Brain microvascular endothelial cell (primary cell): Measurements from ENCODE around the gene ELMO1.

Source experiments
- DNase-seq: peaks from one replicate; pipeline ENCODE4 v3.0.0-alpha.2; 2020
- H3K27ac ChIP-seq: fragments of 250-450 bp; sonication (Bioruptor Pico); 2 replicates; pipeline ENCODE4 v1.5.1; 2020; ENCODE audit warnings: mild to moderate bottlenecking, moderate library complexity
- H3K27me3 ChIP-seq: fragments of 250-450 bp; sonication (Bioruptor Pico); replicated peaks from 2 replicates; pipeline ENCODE4 v1.5.1; 2020; ENCODE audit warnings: mild to moderate bottlenecking
- H3K36me3 ChIP-seq: fragments of 250-450 bp; sonication (Bioruptor Pico); replicated peaks from 2 replicates; pipeline ENCODE4 v1.5.1; 2020; ENCODE audit warnings: mild to moderate bottlenecking
- H3K4me3 ChIP-seq: 2 replicates; pipeline ENCODE4 v1.5.1; 2011; ENCODE audit warnings: low read depth, mild to moderate bottlenecking, control low read depth, low read length, moderate library complexity
- CTCF ChIP-seq: IDR thresholded peaks from 2 replicates; pipeline ENCODE4 v1.5.1; 2011; ENCODE audit warnings: low read depth, mild to moderate bottlenecking, moderate library complexity, low read length, control low read depth, inconsistent platforms; ENCODE audit errors: missing control alignments
- in situ Hi-C: cut with HindIII; loops from 2 replicates; pipeline ENCODE4 v1.10.0; 2017; ENCODE audit warnings: low sequenced_read_pairs, low pct_ligation_motif_present

The ELMO1 gene

GRCh38 chr7:37448011-37448635 is 541 bp downstream of the ELMO1 start:
- no peak for TF ChIP-seq CTCF
- in situ Hi-C loops, result no loop called here
- no peak for DNase-seq
- Histone ChIP-seq H3K27ac (no peak overlapping the region), H3K27me3 (peaks cover 21% of the 10 kb centered on the region), H3K4me3 (peak overlapping the region; percentile 35), H3K36me3 (no peaks in the 10 kb centered on the region)

- in situ Hi-C loops, result no loop called here
- peaks cover 21% of the 10 kb centered on the region for H3K27me3 ChIP-seq
- H3K36me3 ChIP-seq, result no peaks in the 10 kb centered on the region
- DNase-seq, result no peak
- TF ChIP-seq CTCF, result no peak
- no peak overlapping the region for H3K4me3 ChIP-seq
- no peak overlapping the region for H3K27ac ChIP-seq
Observed at GRCh38 chr7:37446371-37446770, 2.3 kb downstream of the ELMO1 start.

- no peak for TF ChIP-seq CTCF
- no peaks in the 10 kb centered on the region for H3K36me3 ChIP-seq
- no peak overlapping the region for H3K4me3 ChIP-seq
- no peak overlapping the region for H3K27ac ChIP-seq
- peaks cover 21% of the 10 kb centered on the region for H3K27me3 ChIP-seq
- no peak for DNase-seq
- in situ Hi-C loops, result no loop called here
Observed at GRCh38 chr7:37445790-37446189, 2.9 kb downstream of the ELMO1 start.

GRCh38 chr7:37445064-37445723 is 3.5 kb downstream of the ELMO1 start:
- Histone ChIP-seq H3K36me3 (no peaks in the 10 kb centered on the region), H3K27me3 (peaks cover 21% of the 10 kb centered on the region), H3K4me3 (no peak overlapping the region), H3K27ac (no peak overlapping the region)
- in situ Hi-C loops, result no loop called here
- DNase-seq, result no peak
- no peak for TF ChIP-seq CTCF

- TF ChIP-seq CTCF, result no peak
Observed at GRCh38 chr7:37443627-37444026, 5.0 kb downstream of the ELMO1 start.

More at GRCh38 chr7:37443627-37444026, 5.0 kb downstream of the ELMO1 start:
- Histone ChIP-seq H3K4me3 (no peak overlapping the region), H3K27ac (no peak overlapping the region), H3K36me3 (no peaks in the 10 kb centered on the region), H3K27me3 (peaks cover 14% of the 10 kb centered on the region)
- in situ Hi-C loops, result no loop called here
- DNase-seq, result no peak
